K562 (cell line): ENCODE data around the gene ABHD17B. TPM values are rescaled to one million over a fixed set of nuclear protein-coding genes. Genes with fewer than 3 reads are reported as not detected.

Experiments
- ATAC-seq: fragments of 200-7000 bp; cut with Tn5 transposase; 3 replicates; pipeline ENCODE4 v1.9.1; 2020; ENCODE audit warnings: moderate library complexity
- BruUV-seq: library from RNA; stranded (reverse); fragments of 400-500 nt; replicated peaks from 2 replicates; lab custom pipeline; 2021; lab: Mats Ljungman, UMichigan
- CTCF ChIA-PET: fragments of 300-600 bp; formaldehyde crosslinking; extraction: SDS; loops from one replicate; lab custom pipeline; 2021; ENCODE audit warnings: low intra/inter-chr PET ratio; lab: Yijun Ruan, JAX
- POLR2A ChIA-PET: fragments of 300-600, 350-650 bp; sonication (Branson Sonifier 250); formaldehyde crosslinking; extraction: SDS; loops from one replicate; lab custom pipeline; 2021; ENCODE audit warnings: antibody characterized with exemption, inconsistent platforms; lab: Yijun Ruan, JAX
- DNase-seq, 4 experiments: peaks; one replicate each; pipeline versions ENCODE4 v3.0.0 to v3.0.0-alpha.2; 2011 to 2018; ENCODE audit warnings: low spot score in 3 of 4, mixed read lengths in 3 of 4; ENCODE audit errors: extremely low read depth in 1 of 4
- FAIRE-seq: peaks from 2 replicates; lab custom pipeline; 2011; peaks lifted over from hg19 to GRCh38; lab: Jason Lieb, UNC
- H2AFZ ChIP-seq: 2 replicates; pipeline ENCODE4 v1.6.0; 2011; ENCODE audit warnings: low read depth, low read length, control low read depth, inconsistent platforms
- H3K27ac ChIP-seq: fragments of 200-600 bp; 3 replicates; pipeline ENCODE4 v1.8.0; 2011; ENCODE audit warnings: low read depth, mild to moderate bottlenecking, control low read depth, inconsistent platforms, low read length, moderate library complexity, mixed read lengths; ENCODE audit errors: extremely low read depth
- H3K27me3 ChIP-seq, 2 experiments: fragments of 300-600 bp in 1 of 2; 2 replicates in 1 of 2; 3 replicates in 1 of 2; pipeline versions ENCODE4 v1.6.0 to v1.8.0; 2011; ENCODE audit warnings: inconsistent platforms in 2 of 2, low read length in 2 of 2, mild to moderate bottlenecking in 1 of 2, mixed read lengths in 1 of 2, moderate library complexity in 1 of 2; ENCODE audit not compliant: control insufficient read depth in 2 of 2, insufficient read depth in 2 of 2
- H3K36me3 ChIP-seq: fragments of 300-600 bp; 3 replicates; pipeline ENCODE4 v1.8.0; 2011; ENCODE audit warnings: mild to moderate bottlenecking, low read length, inconsistent platforms; ENCODE audit not compliant: control insufficient read depth, insufficient read depth
- H3K4me1 ChIP-seq, 2 experiments: fragments of 200-600 bp in 1 of 2; replicated peaks in 1 of 2; 2 replicates in 1 of 2; 3 replicates in 1 of 2; pipeline versions ENCODE4 v1.5.1 to v1.8.0; 2011; ENCODE audit warnings: inconsistent platforms in 2 of 2, low read length in 2 of 2, mild to moderate bottlenecking in 1 of 2, mixed read lengths in 1 of 2, moderate library complexity in 1 of 2; ENCODE audit not compliant: control insufficient read depth in 2 of 2, insufficient read depth in 2 of 2
- H3K4me2 ChIP-seq: 2 replicates; pipeline ENCODE4 v1.6.1; 2011; ENCODE audit warnings: low read length, control low read depth, inconsistent platforms, mixed read lengths; ENCODE audit not compliant: insufficient read depth
- H3K4me3 ChIP-seq: fragments of 200-600 bp; sonication (generic), shearing (Covaris generic); 2 replicates; pipeline ENCODE4 v1.5.1; 2016; ENCODE audit warnings: control low read depth, inconsistent platforms
- H3K79me2 ChIP-seq: fragments of 200-600 bp; 3 replicates; pipeline ENCODE4 v1.8.0; 2011; ENCODE audit warnings: low read length, inconsistent platforms; ENCODE audit not compliant: control insufficient read depth, insufficient read depth
- H3K9ac ChIP-seq, 2 experiments: 2 replicates each; pipeline versions ENCODE4 v1.6.0 to v1.6.1; 2011; ENCODE audit warnings: low read depth in 2 of 2, low read length in 2 of 2, control low read depth in 1 of 2, inconsistent platforms in 1 of 2, mild to moderate bottlenecking in 1 of 2, mixed read lengths in 1 of 2; ENCODE audit not compliant: insufficient read depth in 1 of 2
- H3K9me1 ChIP-seq: one replicate; pipeline ENCODE4 v1.6.0; 2011; ENCODE audit warnings: inconsistent platforms, mild to moderate bottlenecking, low read length, moderate library complexity; ENCODE audit not compliant: control insufficient read depth, insufficient read depth
- H3K9me3 ChIP-seq: replicated peaks from 2 replicates; pipeline ENCODE4 v1.5.1; 2011; ENCODE audit warnings: low read depth, low read length, inconsistent platforms; ENCODE audit not compliant: control insufficient read depth, insufficient read depth
- H4K20me1 ChIP-seq: replicated peaks from 2 replicates; pipeline ENCODE4 v1.6.1; 2011; ENCODE audit warnings: low read length, inconsistent platforms, mixed read lengths; ENCODE audit not compliant: control insufficient read depth, insufficient read depth
- E2F4 ChIP-seq: sonication (generic); formaldehyde crosslinking; IDR thresholded peaks from 2 replicates; pipeline ENCODE4 v1.8.0; 2022; ENCODE audit warnings: mild to moderate bottlenecking, low read depth, missing genetic modification reagents
- FOXA1 ChIP-seq: fragments of 450-650 bp; IDR thresholded peaks from 2 replicates; pipeline ENCODE4 v1.6.1; 2016; ENCODE audit warnings: mild to moderate bottlenecking, borderline replicate concordance
- HCFC1 ChIP-seq: IDR thresholded peaks from 2 replicates; pipeline ENCODE4 v1.6.1; 2012; ENCODE audit warnings: low read depth, low read length, improper control_type of control experiment
- HDAC1 ChIP-seq, 2 experiments: fragments of 450-650 bp; IDR thresholded peaks; 2 replicates each; pipeline ENCODE4 v1.6.1; 2016 to 2017; ENCODE audit warnings: inconsistent platforms in 1 of 2, mild to moderate bottlenecking in 1 of 2, moderate library complexity in 1 of 2
- LARP7 ChIP-seq: fragments of 450-650 bp; IDR thresholded peaks from 2 replicates; pipeline ENCODE4 v1.6.1; 2016
- RBM39 ChIP-seq: fragments of 200-400 bp; formaldehyde crosslinking; optimal IDR thresholded peaks from 2 replicates; pipeline ENCODE3; 2018; ENCODE audit warnings: low read depth, low read length
- TCF3 ChIP-seq: sonication (generic); formaldehyde crosslinking; IDR thresholded peaks from 2 replicates; pipeline ENCODE4 v1.4.0; 2020; ENCODE audit warnings: mild to moderate bottlenecking, missing genetic modification reagents
- TFAM ChIP-seq: fragments of 250-450 bp; sonication (Bioruptor Pico); conservative IDR thresholded peaks from 2 replicates; pipeline ENCODE4 v1.5.0; 2021; ENCODE audit warnings: mild to moderate bottlenecking, moderate library complexity
- WGBS: fragments of 100-300 bp; shearing (Covaris generic); methylation state at CpG from one replicate; pipeline ENCODE4 v1.1.6; 2016; ENCODE audit warnings: low coverage, mixed read lengths; ENCODE audit not compliant: insufficient coverage; ENCODE audit errors: missing lambda C conversion rate; 5-methylcytosine and 5-hydroxymethylcytosine counted together
- in situ Hi-C: fragments of 300-500 bp; cut with MboI; formaldehyde crosslinking; loops from 4 replicates; pipeline ENCODE4 v1.15.0; 2018; ENCODE audit warnings: inconsistent platforms, mixed read lengths
- intact Hi-C: fragments of 100-400 bp; cut with micrococcal nuclease; formaldehyde crosslinking; loops from 2 replicates; pipeline ENCODE4 v1.14.2; 2022
- polyA plus RNA-seq, 8 experiments: library from polyadenylated mRNA; depleted of rRNA in 4 of 8; stranded (reverse) in 5 of 8; unstranded in 3 of 8; fragments of >200 nt; fragmentation: Nextera tagmentation in 2 of 8; fragmentation: Illumina TruSeq in 1 of 8; extraction: Ambion mirVana in 2 of 8; extraction: Trizol in 1 of 8; gene quantifications; 2 replicates each; pipeline versions ENCODE4 v1.2.1 to v1.2.3, GENCODE V29; 2011 to 2014; ENCODE audit warnings: inconsistent platforms in 1 of 8, missing spikeins in 1 of 8
- total RNA-seq, 7 experiments: library from RNA; depleted of rRNA in 6 of 7; stranded (reverse); fragments of >200 nt in 6 of 7; fragmentation: Illumina TruSeq in 2 of 7; extraction: Trizol in 2 of 7; gene quantifications; 2 replicates each; pipeline versions ENCODE4 v1.2.1 to v1.2.3, GENCODE V29; 2011 to 2021; ENCODE audit warnings: low replicate concordance in 1 of 7

The ABHD17B gene
- total and polyA plus RNA-seq, 9 of the 15 experiments (the other 6 are each of a cell fraction or from before 2014, with no cell fraction given) = 1.9 to 13.4 (median 10.1) TPM

- Histone ChIP-seq H3K4me3 (no peak overlapping the region), H3K27ac (no peak overlapping the region)
- TF ChIP-seq E2F4 (CRISPR knock-in tag) (no peak), HDAC1 (IDR thresholded peaks at IDR 0.05) (no peak), LARP7 (no peak), FOXA1 (no peak), RBM39 (no peak), HCFC1 (no peak), TFAM (no peak), TCF3 (CRISPR knock-in tag) (no peak)
- TF ChIP-seq, all 486 proteins: peak for 0
- DNase-seq = no peak
- H3K9me1 ChIP-seq = no peaks in the 10 kb centered on the region
- no peaks in the 10 kb centered on the region for H3K9me3 ChIP-seq
- 88% methylated on average over 2 of the region's 2 CpGs for WGBS
- ChIA-PET POLR2A (no interaction called here), CTCF (no interaction called here)
- in situ Hi-C loops (no loop called here), intact Hi-C loops (no loop called here)
- H3K9ac ChIP-seq = no peak overlapping the region
- no peak overlapping the region for H3K4me2 ChIP-seq
- H3K27me3 ChIP-seq = no peaks in the 10 kb centered on the region
- no peak for ATAC-seq
- no TSS peak for BruUV-seq
- no peaks in the 10 kb centered on the region for H3K4me1 ChIP-seq
- H3K79me2 ChIP-seq = no peaks in the 10 kb centered on the region; the same call in 2 of the 3 replicates
- no peaks in the 10 kb centered on the region for H3K36me3 ChIP-seq
- no peak overlapping the region for H2AFZ ChIP-seq
- FAIRE-seq = no peak
- H4K20me1 ChIP-seq = no peaks in the 10 kb centered on the region
Measured at GRCh38 chr9:71929791-71930440, 18.9 kb upstream of the ABHD17B start.
